ENCODE results near the gene FGF19.
"Not testable (repeated sequence)": the region's sequence is repeated elsewhere in the genome, so short reads cannot be mapped to it uniquely, and the experiment has no call there.

The FGF19 gene

GRCh38 chr11:69699213-69699612, 4.6 kb downstream of the FGF19 start:
- Mint-ChIP-seq H3K9me3 (no peaks in the 10 kb centered on the region), H3K4me1 (no peaks in the 10 kb centered on the region), H3K27ac (ENCODE audit: low read depth) (no peak overlapping the region), H3K4me3 (no peak overlapping the region), H3K36me3 (ENCODE audit: insufficient read depth) (no peaks in the 10 kb centered on the region), H3K27me3 (peaks cover 73% of the 10 kb centered on the region)
- DNase-seq (ENCODE audit: low spot score in 2 of 2) (no peak), ATAC-seq (replicated peaks; ENCODE audit: extremely low read depth, poor library complexity, severe bottlenecking) (no peak)

GRCh38 chr11:69698362-69698761, 5.5 kb downstream of the FGF19 start:
- Mint-ChIP-seq H3K27ac (ENCODE audit: low read depth) (no peak overlapping the region), H3K9me3 (no peaks in the 10 kb centered on the region), H3K4me1 (no peaks in the 10 kb centered on the region), H3K27me3 (peaks cover 78% of the 10 kb centered on the region), H3K36me3 (ENCODE audit: insufficient read depth) (no peaks in the 10 kb centered on the region), H3K4me3 (no peak overlapping the region)
- ATAC-seq (replicated peaks; ENCODE audit: extremely low read depth, poor library complexity, severe bottlenecking) (no peak), DNase-seq (ENCODE audit: low spot score in 2 of 2) (no peak)

- Mint-ChIP-seq H3K27me3 (peaks cover 77% of the 10 kb centered on the region), H3K9me3 (no peaks in the 10 kb centered on the region), H3K36me3 (ENCODE audit: insufficient read depth) (no peaks in the 10 kb centered on the region), H3K4me3 (no peak overlapping the region), H3K4me1 (no peaks in the 10 kb centered on the region), H3K27ac (ENCODE audit: low read depth) (no peak overlapping the region)
- no peak for ATAC-seq (replicated peaks; ENCODE audit: extremely low read depth, poor library complexity, severe bottlenecking)
- DNase-seq (ENCODE audit: low spot score in 2 of 2): no peak
Measured at GRCh38 chr11:69697861-69698260, 6.0 kb downstream of the FGF19 start.

- DNase-seq (ENCODE audit: low spot score in 2 of 2): no peak
- Mint-ChIP-seq H3K27me3 (peaks cover 78% of the 10 kb centered on the region), H3K36me3 (ENCODE audit: insufficient read depth) (no peaks in the 10 kb centered on the region), H3K4me1 (no peaks in the 10 kb centered on the region), H3K4me3 (no peak overlapping the region), H3K27ac (ENCODE audit: low read depth) (no peak overlapping the region), H3K9me3 (no peaks in the 10 kb centered on the region)
- ATAC-seq (replicated peaks; ENCODE audit: extremely low read depth, poor library complexity, severe bottlenecking): no peak
Measured at GRCh38 chr11:69697469-69697843, 6.4 kb downstream of the FGF19 start.

GRCh38 chr11:69696749-69697468, 6.9 kb downstream of the FGF19 start:
- Mint-ChIP-seq H3K9me3 (no peaks in the 10 kb centered on the region), H3K27me3 (peaks cover 84% of the 10 kb centered on the region), H3K4me3 (no peak overlapping the region), H3K27ac (ENCODE audit: low read depth) (peak overlapping the region; percentile 33), H3K36me3 (ENCODE audit: insufficient read depth) (no peaks in the 10 kb centered on the region), H3K4me1 (no peaks in the 10 kb centered on the region)
- ATAC-seq (replicated peaks; ENCODE audit: extremely low read depth, poor library complexity, severe bottlenecking) (no peak), DNase-seq (ENCODE audit: low spot score in 2 of 2) (no peak)

GRCh38 chr11:69695995-69696394, 7.8 kb downstream of the FGF19 start:
- not testable (repeated sequence) for DNase-seq (ENCODE audit: low spot score in 2 of 2); H3K4me3 Mint-ChIP-seq; ATAC-seq (replicated peaks; ENCODE audit: extremely low read depth, poor library complexity, severe bottlenecking); H3K9me3 Mint-ChIP-seq; H3K4me1 Mint-ChIP-seq; H3K36me3 Mint-ChIP-seq (ENCODE audit: insufficient read depth)
- Mint-ChIP-seq H3K27me3 (peaks cover 91% of the 10 kb centered on the region), H3K27ac (ENCODE audit: low read depth) (peak overlapping the region; percentile 33)

- no peak overlapping the region for H3K4me3 Mint-ChIP-seq
- no peak overlapping the region for H3K27ac Mint-ChIP-seq (ENCODE audit: low read depth)
- no peaks in the 10 kb centered on the region for H3K9me3 Mint-ChIP-seq
- ATAC-seq (replicated peaks; ENCODE audit: extremely low read depth, poor library complexity, severe bottlenecking): no peak
- DNase-seq (ENCODE audit: low spot score in 2 of 2): no peak
- no peaks in the 10 kb centered on the region for H3K36me3 Mint-ChIP-seq (ENCODE audit: insufficient read depth)
- H3K4me1 Mint-ChIP-seq: no peaks in the 10 kb centered on the region
- peaks cover 91% of the 10 kb centered on the region for H3K27me3 Mint-ChIP-seq
Measured at GRCh38 chr11:69695581-69695980, 8.2 kb downstream of the FGF19 start.

- H3K27ac Mint-ChIP-seq (ENCODE audit: low read depth): no peak overlapping the region
- H3K36me3 Mint-ChIP-seq (ENCODE audit: insufficient read depth): no peaks in the 10 kb centered on the region
- DNase-seq (ENCODE audit: low spot score in 2 of 2) (no peak), ATAC-seq (replicated peaks; ENCODE audit: extremely low read depth, poor library complexity, severe bottlenecking) (no peak)
- peaks cover 91% of the 10 kb centered on the region for H3K27me3 Mint-ChIP-seq
- H3K4me3 Mint-ChIP-seq: no peak overlapping the region
- no peaks in the 10 kb centered on the region for H3K4me1 Mint-ChIP-seq
- no peaks in the 10 kb centered on the region for H3K9me3 Mint-ChIP-seq
Measured at GRCh38 chr11:69694781-69695180, 9.0 kb downstream of the FGF19 start.

- no peak overlapping the region for H3K27ac Mint-ChIP-seq (ENCODE audit: low read depth)
Measured at GRCh38 chr11:69692422-69692821, 11.4 kb downstream of the FGF19 start.

GRCh38 chr11:69691463-69691862, 12.4 kb downstream of the FGF19 start:
- no peak overlapping the region for H3K27ac Mint-ChIP-seq (ENCODE audit: low read depth)
- ATAC-seq (replicated peaks; ENCODE audit: extremely low read depth, poor library complexity, severe bottlenecking): no peak
- H3K36me3 Mint-ChIP-seq (ENCODE audit: insufficient read depth): no peaks in the 10 kb centered on the region
- no peak overlapping the region for H3K4me3 Mint-ChIP-seq
- H3K4me1 Mint-ChIP-seq: no peaks in the 10 kb centered on the region
- peaks cover 80% of the 10 kb centered on the region for H3K27me3 Mint-ChIP-seq
- no peak for DNase-seq (ENCODE audit: low spot score in 2 of 2)
- H3K9me3 Mint-ChIP-seq: no peaks in the 10 kb centered on the region

More at GRCh38 chr11:69692422-69692821, 11.4 kb downstream of the FGF19 start:
- Mint-ChIP-seq H3K36me3 (ENCODE audit: insufficient read depth) (no peaks in the 10 kb centered on the region), H3K9me3 (no peaks in the 10 kb centered on the region), H3K4me3 (no peak overlapping the region), H3K27me3 (peaks cover 90% of the 10 kb centered on the region), H3K4me1 (no peaks in the 10 kb centered on the region)
- DNase-seq (ENCODE audit: low spot score in 2 of 2): no peak
- ATAC-seq (replicated peaks; ENCODE audit: extremely low read depth, poor library complexity, severe bottlenecking): no peak

- ATAC-seq (replicated peaks; ENCODE audit: extremely low read depth, poor library complexity, severe bottlenecking) (no peak), DNase-seq (ENCODE audit: low spot score in 2 of 2) (no peak)
- Mint-ChIP-seq H3K36me3 (ENCODE audit: insufficient read depth) (no peaks in the 10 kb centered on the region), H3K27me3 (peaks cover 64% of the 10 kb centered on the region), H3K27ac (ENCODE audit: low read depth) (no peak overlapping the region), H3K9me3 (no peaks in the 10 kb centered on the region), H3K4me3 (no peak overlapping the region), H3K4me1 (peaks cover 6% of the 10 kb centered on the region)
Measured at GRCh38 chr11:69689484-69690319, 14.1 kb downstream of the FGF19 start.

- H3K27me3 Mint-ChIP-seq: peaks cover 54% of the 10 kb centered on the region
- ATAC-seq (replicated peaks; ENCODE audit: extremely low read depth, poor library complexity, severe bottlenecking); H3K36me3 Mint-ChIP-seq (ENCODE audit: insufficient read depth); H3K4me3 Mint-ChIP-seq; DNase-seq (ENCODE audit: low spot score in 2 of 2); H3K4me1 Mint-ChIP-seq; H3K27ac Mint-ChIP-seq (ENCODE audit: low read depth); H3K9me3 Mint-ChIP-seq: not testable (repeated sequence)
Measured at GRCh38 chr11:69687969-69688771, 15.7 kb downstream of the FGF19 start.

All from central memory CD8-positive, alpha-beta T cell (primary cell).